MM.1S (cell line): ENCODE measurements around the gene TSPYL6.

Source experiments
- CTCF ChIP-seq: fragments of 300-600 bp; sonication (generic); IDR thresholded peaks from 2 replicates; pipeline ENCODE4 v1.5.1; 2016; ENCODE audit warnings: antibody characterized with exemption, low read length, mixed read lengths
- EZH2 ChIP-seq: fragments of 300-600 bp; sonication (generic); optimal IDR thresholded peaks from 2 replicates; pipeline ENCODE3; 2017; ENCODE audit warnings: low read depth, mild to moderate bottlenecking, antibody characterized with exemption, low read length, mixed read lengths
- EZH2phosphoT487 ChIP-seq: fragments of 300-600 bp; sonication (generic); IDR thresholded peaks from 2 replicates; pipeline ENCODE4 v1.6.1; 2018; ENCODE audit warnings: antibody characterized with exemption, low read length

GRCh38 chr2:54289917-54290316, 33.9 kb upstream of the TSPYL6 start:
- TF ChIP-seq EZH2 = no peak
- no peak for TF ChIP-seq CTCF
- no peak for TF ChIP-seq EZH2phosphoT487
